GM23338 (cell line): ENCODE results near the gene GSPT2. TPM values are rescaled to one million over a fixed set of nuclear protein-coding genes. Genes with fewer than 3 reads are reported as not detected.

Source experiments
- polyA plus RNA-seq: library from polyadenylated mRNA; unstranded; fragments of >200 nt; fragmentation: Nextera tagmentation; extraction: Ambion mirVana; gene quantifications from 2 replicates; pipeline ENCODE4 v1.2.1, GENCODE V29; 2016
- total RNA-seq: library from RNA; depleted of rRNA; stranded (reverse); fragments of >200 nt; shearing (Covaris generic); gene quantifications from 2 replicates; pipeline ENCODE4 v1.2.3, GENCODE V29; 2014; rRNA removed

GSPT2 gene
- total and polyA plus RNA-seq, 2 experiments from 2014 or later, result 19.5 to 26.2 TPM

Other genes with a start within 250 kb of the GSPT2 start
- 39.2 and 52.7 TPM in 2 replicates for gene NUDT11, start 246.8 kb upstream of the GSPT2 start, total RNA-seq
- gene NUDT11, start 246.8 kb upstream of the GSPT2 start, polyA plus RNA-seq, result 25.0 and 27.5 TPM in 2 replicates
- 3.2 and 4.8 TPM in 2 replicates for gene CENPVL3, start 124.5 kb upstream of the GSPT2 start, total RNA-seq
- gene CENPVL3, start 124.5 kb upstream of the GSPT2 start, polyA plus RNA-seq, result 4.4 and 5.1 TPM in 2 replicates
- 4.4 and 5.2 TPM in 2 replicates for gene CENPVL2, start 60.6 kb upstream of the GSPT2 start, total RNA-seq
- 2.3 and 2.9 TPM in 2 replicates for gene CENPVL2, start 60.6 kb upstream of the GSPT2 start, polyA plus RNA-seq
- gene CENPVL1, start 32.9 kb upstream of the GSPT2 start, total RNA-seq, result 4.4 and 5.2 TPM in 2 replicates
- 2.3 and 2.9 TPM in 2 replicates for gene CENPVL1, start 32.9 kb upstream of the GSPT2 start, polyA plus RNA-seq
- gene MAGED1, start 150.2 kb downstream of the GSPT2 start, total RNA-seq, result 88.5 and 89.8 TPM in 2 replicates
- 58.5 and 60.8 TPM in 2 replicates for gene MAGED1, start 150.2 kb downstream of the GSPT2 start, polyA plus RNA-seq